Naive B cell (primary cell): ENCODE results near the gene NUTM2D. TPM values are rescaled to one million over a fixed set of nuclear protein-coding genes. Genes with fewer than 3 reads are reported as not detected.
A peak's percentile ranks its signal among the peaks of the same experiment; 100 is the strongest.
"Not testable (repeated sequence)": the region's sequence is repeated elsewhere in the genome, so short reads cannot be mapped to it uniquely, and the experiment has no call there.

Experiments used
- ATAC-seq, 2 donors: fragments of 150-1000 bp; cut with Tn5 transposase; 2 replicates each; pipeline ENCODE4 v1.10.0; 2021; ENCODE audit warnings: low read depth in 2 of 2, mild to moderate bottlenecking in 2 of 2, moderate library complexity in 2 of 2
- DNase-seq: peaks from one replicate; pipeline ENCODE4 v3.0.0; 2022
- H3K27ac Mint-ChIP-seq, 6 donors: one replicate each; pipeline ENCODE4 v1.8.0; 2020 to 2022; ENCODE audit warnings: mild to moderate bottlenecking in 6 of 6, mixed read lengths in 6 of 6, moderate library complexity in 5 of 6, inconsistent platforms in 2 of 6
- H3K27me3 Mint-ChIP-seq, 3 donors: one replicate each; pipeline ENCODE4 v1.8.0; 2021 to 2022; ENCODE audit warnings: mixed read lengths in 3 of 3, mild to moderate bottlenecking in 1 of 3
- H3K36me3 Mint-ChIP-seq, 2 donors: one replicate each; pipeline ENCODE4 v1.8.0; 2020 to 2022; ENCODE audit warnings: mixed read lengths in 2 of 2, inconsistent platforms in 1 of 2, mild to moderate bottlenecking in 1 of 2
- H3K4me1 Mint-ChIP-seq, 3 donors: one replicate each; pipeline ENCODE4 v1.8.0; 2020 to 2022; ENCODE audit warnings: mixed read lengths in 3 of 3, inconsistent platforms in 1 of 3, mild to moderate bottlenecking in 1 of 3, moderate library complexity in 1 of 3
- H3K4me3 Mint-ChIP-seq, 8 donors: one replicate each; pipeline ENCODE4 v1.8.0; 2020 to 2022; ENCODE audit warnings: mild to moderate bottlenecking in 8 of 8, mixed read lengths in 8 of 8, moderate library complexity in 8 of 8, inconsistent platforms in 2 of 8
- H3K9me3 Mint-ChIP-seq, 7 donors: one replicate each; pipeline ENCODE4 v1.8.0; 2020 to 2022; ENCODE audit warnings: mixed read lengths in 7 of 7, mild to moderate bottlenecking in 5 of 7, inconsistent platforms in 2 of 7, moderate library complexity in 1 of 7
- polyA plus RNA-seq, 6 donors: library from polyadenylated mRNA; unstranded; fragments of 300-500 nt; fragmentation: Illumina TruSeq; gene quantifications; one replicate each; pipeline ENCODE4 v1.2.3, GENCODE V29; 2021; ENCODE audit warnings: low read depth in 6 of 6

The NUTM2D gene
- under 1 TPM in 3 of 6 donors, not detected in 3; 0.09 to 0.21 (median 0.11) TPM for polyA plus RNA-seq

GRCh38 chr10:87357444-87357843 is at the start of gene NUTM2D:
Gene NUTM2D (plus strand): TSS chr10:87357744. CDS start chr10:87358266, 522 bp downstream.
- peak within 1 kb of the TSS in 1 of 6 donors; percentile 57 for H3K27ac Mint-ChIP-seq
- DNase-seq, ATAC-seq, H3K27me3 Mint-ChIP-seq, H3K36me3 Mint-ChIP-seq, H3K9me3 Mint-ChIP-seq, H3K4me1 Mint-ChIP-seq: not testable (repeated sequence)
- H3K4me3 Mint-ChIP-seq, result peak within 1 kb of the TSS in 1 of 8 donors; percentile 50

- not testable (repeated sequence) for H3K9me3 Mint-ChIP-seq, DNase-seq, H3K4me3 Mint-ChIP-seq, H3K27me3 Mint-ChIP-seq, H3K36me3 Mint-ChIP-seq, H3K27ac Mint-ChIP-seq, ATAC-seq, H3K4me1 Mint-ChIP-seq
These were observed 48.8 kb upstream of the NUTM2D start for GRCh38 chr10:87308702-87309101.

DNA sequence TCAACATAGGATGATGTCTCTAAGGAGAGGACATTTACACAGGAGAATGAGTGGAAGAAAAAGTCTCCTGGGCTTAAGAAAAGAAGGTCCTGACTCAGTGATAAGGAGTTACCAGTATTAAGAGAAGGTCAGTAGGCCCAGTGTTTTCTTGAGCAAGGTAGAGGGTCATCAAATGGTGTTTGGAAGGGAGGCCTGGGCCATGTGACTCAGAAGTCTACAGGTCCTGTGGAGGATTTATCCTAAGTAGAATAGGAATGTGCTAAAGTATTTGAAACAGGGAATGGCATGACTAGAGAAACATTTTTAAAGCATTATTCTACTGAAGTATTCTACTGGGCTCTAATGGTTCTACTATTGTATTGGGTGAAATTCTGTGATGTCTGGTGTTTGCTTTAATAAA is 47.9 kb upstream of the NUTM2D start:
- H3K9me3 Mint-ChIP-seq, DNase-seq, H3K27ac Mint-ChIP-seq, ATAC-seq, H3K4me1 Mint-ChIP-seq, H3K27me3 Mint-ChIP-seq, H3K4me3 Mint-ChIP-seq, H3K36me3 Mint-ChIP-seq: not testable (repeated sequence)

DNA sequence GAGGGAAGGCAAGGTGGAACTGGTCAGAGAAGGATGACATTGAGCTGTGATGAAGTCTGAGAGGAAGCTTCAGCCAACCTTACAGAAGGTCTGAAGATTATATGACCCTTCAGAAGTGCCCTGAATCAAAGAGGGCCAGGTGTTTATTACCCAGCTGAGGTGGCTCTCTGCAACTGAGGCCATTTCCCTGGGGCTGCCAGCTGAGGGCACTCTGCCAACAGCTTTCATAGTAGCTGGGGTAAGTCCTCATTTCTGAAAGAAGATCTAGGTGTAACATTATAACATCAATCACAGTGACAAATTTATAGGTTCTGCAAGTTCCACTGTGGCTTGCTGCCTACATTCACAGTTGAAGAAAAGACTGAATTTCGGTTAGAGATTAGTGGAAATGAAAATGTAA is 46.0 kb upstream of the NUTM2D start:
- H3K36me3 Mint-ChIP-seq, ATAC-seq, H3K4me1 Mint-ChIP-seq, H3K27me3 Mint-ChIP-seq, H3K4me3 Mint-ChIP-seq, H3K9me3 Mint-ChIP-seq, DNase-seq, H3K27ac Mint-ChIP-seq: not testable (repeated sequence)

DNA sequence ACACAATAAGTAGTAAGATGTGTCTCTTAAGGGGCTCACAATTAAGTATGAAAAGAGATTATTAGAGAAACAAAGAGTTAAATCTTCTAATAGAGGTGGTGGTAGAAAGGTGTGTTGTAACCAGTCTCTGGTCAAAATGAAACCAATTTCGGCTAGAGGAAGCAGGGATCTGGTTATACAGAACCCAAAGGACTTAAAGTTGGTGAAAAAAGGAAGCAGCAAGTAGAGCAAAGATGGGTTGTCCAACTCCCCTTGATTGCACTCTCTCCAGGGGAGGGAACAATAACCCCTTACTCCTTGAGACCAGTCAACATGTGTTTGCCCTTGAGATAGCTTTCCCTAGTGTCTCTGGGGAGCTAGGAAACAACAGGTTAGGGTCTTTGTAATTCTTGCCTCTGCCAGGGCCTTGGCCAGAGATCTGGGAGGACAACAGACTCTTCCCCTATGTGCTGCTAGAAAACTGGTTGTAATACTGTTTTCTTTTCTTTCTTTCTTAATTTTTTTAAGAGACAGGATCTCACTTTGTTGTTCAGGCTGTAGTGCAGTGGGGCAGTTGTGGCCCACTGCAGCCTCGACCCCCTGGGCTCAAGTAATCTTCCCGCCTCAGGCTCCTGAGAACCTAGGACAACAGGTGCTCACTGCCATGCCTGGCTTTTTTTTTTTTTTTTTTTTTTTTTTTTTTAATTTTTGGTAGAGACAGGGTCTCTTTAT is 43.7 kb upstream of the NUTM2D start:
- not testable (repeated sequence) for H3K4me3 Mint-ChIP-seq, H3K4me1 Mint-ChIP-seq, H3K27me3 Mint-ChIP-seq, H3K27ac Mint-ChIP-seq, ATAC-seq, H3K9me3 Mint-ChIP-seq, DNase-seq, H3K36me3 Mint-ChIP-seq

- H3K9me3 Mint-ChIP-seq, H3K36me3 Mint-ChIP-seq, DNase-seq, H3K4me3 Mint-ChIP-seq, ATAC-seq, H3K27ac Mint-ChIP-seq, H3K27me3 Mint-ChIP-seq, H3K4me1 Mint-ChIP-seq: not testable (repeated sequence)
These were observed 43.1 kb upstream of the NUTM2D start for GRCh38 chr10:87314360-87314973.

- not testable (repeated sequence) for H3K4me3 Mint-ChIP-seq, H3K27ac Mint-ChIP-seq, H3K27me3 Mint-ChIP-seq, H3K36me3 Mint-ChIP-seq, DNase-seq, H3K4me1 Mint-ChIP-seq, ATAC-seq, H3K9me3 Mint-ChIP-seq
These were observed 36.0 kb upstream of the NUTM2D start for GRCh38 chr10:87321505-87321904.

GRCh38 chr10:87324559-87324958 is 33.0 kb upstream of the NUTM2D start:
- not testable (repeated sequence) for H3K4me1 Mint-ChIP-seq, DNase-seq, H3K36me3 Mint-ChIP-seq, H3K4me3 Mint-ChIP-seq, H3K9me3 Mint-ChIP-seq, ATAC-seq, H3K27ac Mint-ChIP-seq, H3K27me3 Mint-ChIP-seq

- H3K4me3 Mint-ChIP-seq, H3K4me1 Mint-ChIP-seq: not testable (repeated sequence)
- peak overlapping the region in 1 of 6 donors; percentile 41 for H3K27ac Mint-ChIP-seq
These were observed 29.6 kb upstream of the NUTM2D start for GRCh38 chr10:87327958-87328357.

GRCh38 chr10:87329131-87329530 is 28.4 kb upstream of the NUTM2D start:
- DNase-seq, H3K36me3 Mint-ChIP-seq, H3K9me3 Mint-ChIP-seq, H3K4me1 Mint-ChIP-seq, H3K27me3 Mint-ChIP-seq, ATAC-seq, H3K27ac Mint-ChIP-seq, H3K4me3 Mint-ChIP-seq: not testable (repeated sequence)

More at GRCh38 chr10:87327958-87328357, 29.6 kb upstream of the NUTM2D start:
- not testable (repeated sequence) for H3K9me3 Mint-ChIP-seq, H3K36me3 Mint-ChIP-seq, ATAC-seq, DNase-seq, H3K27me3 Mint-ChIP-seq

DNA sequence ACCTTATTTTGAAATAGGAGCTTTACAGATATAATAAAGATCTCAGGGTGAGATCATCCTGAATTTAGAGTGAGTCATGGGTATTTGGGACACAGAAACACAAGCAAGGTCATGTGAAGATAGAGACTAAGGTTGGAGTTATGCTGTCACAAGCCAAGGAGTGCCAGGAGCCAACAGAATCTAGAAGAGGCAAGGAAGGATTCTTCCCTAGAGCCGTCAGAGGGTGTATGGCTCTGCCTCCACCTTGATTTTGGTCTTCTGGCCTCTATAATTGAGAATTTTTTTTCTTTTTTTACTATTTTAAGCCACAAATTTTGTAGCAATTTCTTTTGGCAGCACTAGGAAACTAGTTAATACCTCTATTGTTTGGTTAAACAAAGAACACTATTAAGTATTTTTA is 24.9 kb upstream of the NUTM2D start:
- H3K27ac Mint-ChIP-seq, H3K27me3 Mint-ChIP-seq, H3K36me3 Mint-ChIP-seq, H3K4me3 Mint-ChIP-seq, DNase-seq, H3K4me1 Mint-ChIP-seq, H3K9me3 Mint-ChIP-seq, ATAC-seq: not testable (repeated sequence)

GRCh38 chr10:87340411-87340810 is 17.1 kb upstream of the NUTM2D start:
- not testable (repeated sequence) for H3K36me3 Mint-ChIP-seq, ATAC-seq, DNase-seq, H3K27me3 Mint-ChIP-seq, H3K9me3 Mint-ChIP-seq
- H3K27ac Mint-ChIP-seq, result peak overlapping the region in 1 of 6 donors; percentile 45
- peak overlapping the region in 3 of 8 donors; percentile 15 to 57 (median 18) for H3K4me3 Mint-ChIP-seq
- peaks cover 11 to 23% (median 20%) of the 10 kb centered on the region in 3 donors for H3K4me1 Mint-ChIP-seq

- not testable (repeated sequence) for H3K36me3 Mint-ChIP-seq, DNase-seq, H3K9me3 Mint-ChIP-seq, H3K27me3 Mint-ChIP-seq
- Mint-ChIP-seq H3K4me1 (peaks cover 11 to 23% (median 20%) of the 10 kb centered on the region in 3 donors), H3K4me3 (peak overlapping the region; percentile 91 to 99 (median 95)), H3K27ac (peak overlapping the region in 4 of 6 donors; percentile 97 to 98 (median 97))
- peak in 1 of 2 donors; percentile 3 for ATAC-seq
These were observed 15.9 kb upstream of the NUTM2D start for GRCh38 chr10:87341546-87342142.

- not testable (repeated sequence) for H3K27me3 Mint-ChIP-seq, H3K36me3 Mint-ChIP-seq, H3K9me3 Mint-ChIP-seq
- ATAC-seq, result peak; percentile 77 to 78
- Mint-ChIP-seq H3K4me1 (peaks cover 11 to 23% (median 20%) of the 10 kb centered on the region in 3 donors), H3K27ac (peak overlapping the region; percentile 89 to 97 (median 93)), H3K4me3 (peak overlapping the region; percentile 88 to 99 (median 94))
- peak; percentile 79 for DNase-seq
These were observed 15.3 kb upstream of the NUTM2D start for GRCh38 chr10:87342249-87342710.
